Activated CD8-positive, alpha-beta memory T cell treated with anti-CD3 and anti-CD28 coated beads, Interleukin-2, amount 50 U/mL, for 4 hours (primary cell): ENCODE results near the gene CDK5RAP3.

Source experiments
- DNase-seq: peaks from one replicate; pipeline ENCODE4 v3.0.0-alpha.2; 2020

Gene CDK5RAP3

DNA sequence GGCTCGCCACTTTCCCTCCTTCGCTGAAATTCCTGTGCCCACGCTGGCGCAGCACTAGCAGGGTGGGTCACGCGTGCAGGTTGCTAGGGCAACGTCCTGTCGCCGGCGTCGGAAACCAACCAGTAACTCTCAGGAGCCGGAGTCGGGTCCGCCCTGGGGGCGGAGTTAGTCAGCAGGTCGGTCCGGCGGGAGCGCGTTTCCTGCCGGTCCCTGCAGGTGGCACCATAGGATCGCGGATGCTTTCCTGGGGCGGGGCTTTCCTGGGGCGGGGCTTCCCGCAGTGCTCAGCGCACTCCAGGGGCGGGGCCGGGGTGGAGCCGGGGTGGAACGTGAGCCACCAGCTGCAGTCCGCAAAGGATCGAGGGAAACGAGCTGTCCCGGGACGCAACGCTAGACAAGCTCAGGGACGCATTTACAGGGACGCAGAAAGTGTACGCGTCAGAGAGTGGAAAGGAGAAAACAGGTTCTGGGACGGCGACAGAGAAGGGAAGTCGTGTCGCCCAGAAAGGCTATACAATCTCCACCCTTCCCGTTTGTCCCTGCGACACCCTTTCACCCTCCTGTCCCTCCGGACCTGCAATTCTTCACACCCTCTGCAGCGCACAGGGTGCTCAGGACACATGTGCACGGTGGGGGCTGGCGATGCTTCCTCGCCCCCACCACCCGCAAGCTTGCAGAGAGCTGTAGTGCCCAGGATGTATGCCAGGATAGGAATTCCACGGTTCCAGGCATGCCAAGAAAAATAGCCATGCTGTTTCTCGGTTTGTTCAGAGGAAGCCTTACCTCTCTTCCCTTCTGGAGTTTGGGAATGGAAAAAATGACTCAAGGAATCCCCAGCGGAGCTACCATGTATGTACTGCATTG lies 54.4 kb downstream of the CDK5RAP3 start:
- DNase-seq = peak; percentile 98

DNA sequence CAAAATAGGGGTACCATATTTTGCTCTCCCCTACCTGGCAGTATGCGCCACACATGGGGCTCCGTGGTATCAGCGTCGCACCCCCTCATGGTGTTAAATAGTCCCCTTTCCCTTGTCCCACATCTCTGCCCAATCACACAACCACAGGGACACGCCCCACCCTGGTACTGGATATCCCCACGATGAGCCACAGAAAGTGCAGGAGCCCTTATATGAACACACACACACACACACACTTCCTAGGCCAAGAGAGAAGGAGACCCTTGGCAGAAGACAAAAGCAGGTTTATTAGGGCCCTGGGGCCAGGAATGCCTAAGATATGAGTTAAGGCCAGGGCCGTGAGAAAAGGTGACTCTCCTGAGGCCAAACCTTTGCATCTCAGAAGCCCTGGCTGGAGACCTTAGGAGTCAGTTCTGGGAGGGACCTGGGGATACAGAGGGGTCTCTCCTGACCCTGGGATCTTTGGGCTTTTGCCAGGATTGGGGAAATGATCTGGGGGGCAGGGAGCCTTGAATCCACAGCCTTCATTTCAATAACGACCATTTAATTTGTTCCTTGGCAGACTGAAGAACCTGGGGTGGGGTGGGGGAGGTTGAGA lies 55.1 kb downstream of the CDK5RAP3 start:
- no peak for DNase-seq

DNA sequence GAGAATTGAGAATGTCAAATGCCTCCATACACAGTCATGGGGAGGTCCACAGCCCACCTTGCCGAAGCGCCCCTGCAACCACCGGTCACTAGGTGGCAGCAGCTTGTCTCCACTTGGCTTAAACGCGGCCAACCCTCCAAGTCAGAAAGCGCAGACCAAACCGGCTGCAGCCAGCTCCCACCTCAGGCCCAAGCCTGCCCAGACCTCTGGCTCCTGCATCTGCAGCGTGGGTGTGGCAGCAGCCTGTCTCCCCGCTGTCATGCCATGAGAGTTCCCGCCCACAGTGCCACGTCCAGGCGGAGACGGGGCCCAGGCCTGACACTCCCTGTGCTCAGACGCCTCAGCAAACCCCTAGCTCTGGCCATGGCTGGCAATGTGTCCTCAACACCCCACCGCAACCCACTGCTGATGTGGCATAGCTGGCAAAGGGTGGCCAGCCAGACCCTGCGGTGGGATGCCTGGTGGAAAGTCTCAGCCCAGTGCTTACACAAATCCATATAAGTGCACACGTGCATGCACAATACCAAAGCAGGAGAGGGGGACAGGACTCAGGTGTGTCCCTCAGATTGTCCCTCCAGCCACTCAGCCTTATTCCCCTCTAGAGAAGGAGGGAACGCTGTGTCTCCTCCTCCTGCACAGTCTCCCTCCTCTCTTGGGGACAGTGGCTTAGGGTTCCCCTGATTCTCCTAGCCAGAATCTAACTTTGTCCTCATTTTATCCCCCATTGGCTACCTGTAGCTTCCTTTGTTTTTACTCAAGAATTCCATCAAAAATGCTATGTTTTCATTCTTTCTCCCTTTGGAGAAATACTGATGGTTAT lies 55.8 kb downstream of the CDK5RAP3 start:
- DNase-seq = peak; percentile 75

DNA sequence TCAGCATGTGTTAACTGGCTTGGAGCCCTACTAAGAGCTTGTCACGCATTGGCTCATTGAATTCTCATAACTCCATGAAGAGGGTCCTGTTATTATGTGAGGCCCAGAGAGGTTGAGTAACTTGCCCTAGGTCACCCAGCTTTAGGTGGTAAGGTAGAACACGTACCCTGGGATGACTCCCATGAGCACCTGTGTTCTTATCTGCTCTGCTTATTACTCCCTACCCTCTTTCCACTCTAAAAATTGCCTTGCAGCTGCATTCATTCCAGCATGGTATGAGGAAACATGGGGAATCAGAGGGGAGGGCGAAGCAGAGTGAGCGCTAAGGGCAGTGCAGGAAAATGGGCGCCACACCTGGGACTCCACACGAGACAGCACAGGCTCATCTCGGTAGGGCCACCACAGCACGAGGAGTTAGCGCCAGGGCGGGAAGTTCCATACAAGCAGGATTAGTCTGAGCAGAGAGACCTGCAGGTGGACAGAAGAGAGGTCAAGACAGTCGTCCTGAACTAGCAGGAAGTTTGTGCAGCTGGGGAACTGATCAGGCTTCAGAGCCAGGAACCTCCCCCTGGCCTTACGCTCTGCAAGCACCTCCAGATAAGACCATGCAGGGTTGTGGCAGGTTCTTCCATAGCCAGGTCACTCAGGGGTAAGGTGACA lies 56.5 kb downstream of the CDK5RAP3 start:
- no peak for DNase-seq

DNA sequence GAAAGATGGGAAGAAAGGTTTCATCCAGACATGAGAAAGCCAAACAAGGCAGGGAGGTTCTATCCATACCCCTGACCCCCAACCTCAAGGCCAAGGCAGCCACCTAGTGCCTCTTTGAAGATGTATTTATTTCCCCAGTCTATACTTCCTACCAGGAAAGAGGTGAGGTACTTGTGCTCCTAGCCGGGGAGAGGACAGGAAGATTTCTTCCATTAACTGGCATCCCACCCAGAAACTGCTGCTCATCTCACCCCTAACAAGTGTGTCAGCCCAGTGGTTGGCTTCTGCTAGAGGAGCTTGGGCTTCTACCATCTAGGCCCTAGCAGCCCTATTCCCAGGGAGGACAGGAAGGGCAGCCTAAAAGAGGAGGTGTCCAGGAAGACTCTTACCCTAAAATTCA lies 57.8 kb downstream of the CDK5RAP3 start:
- no peak for DNase-seq

DNA sequence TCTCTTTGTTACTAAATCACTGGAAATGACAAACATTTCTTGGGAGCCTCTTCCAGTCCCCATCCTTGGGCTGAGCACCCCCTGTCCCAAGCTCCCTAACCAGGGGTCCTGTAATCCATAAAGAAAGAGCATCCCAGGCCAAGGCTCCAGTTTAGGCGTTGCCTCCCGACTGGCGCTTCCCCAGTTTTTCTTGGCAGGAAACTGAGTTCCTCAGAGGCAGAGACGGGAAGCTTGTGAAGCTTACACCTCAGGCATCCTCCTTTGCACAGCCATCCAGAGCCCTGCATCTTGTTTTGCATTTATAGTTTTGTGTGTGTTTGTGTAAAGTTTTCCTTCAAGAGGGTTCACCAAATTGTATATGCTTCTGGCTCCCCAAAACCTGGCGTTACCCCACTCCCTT lies 59.6 kb downstream of the CDK5RAP3 start:
- DNase-seq = no peak
